ENCODE data around the gene ZNF883.

DNA sequence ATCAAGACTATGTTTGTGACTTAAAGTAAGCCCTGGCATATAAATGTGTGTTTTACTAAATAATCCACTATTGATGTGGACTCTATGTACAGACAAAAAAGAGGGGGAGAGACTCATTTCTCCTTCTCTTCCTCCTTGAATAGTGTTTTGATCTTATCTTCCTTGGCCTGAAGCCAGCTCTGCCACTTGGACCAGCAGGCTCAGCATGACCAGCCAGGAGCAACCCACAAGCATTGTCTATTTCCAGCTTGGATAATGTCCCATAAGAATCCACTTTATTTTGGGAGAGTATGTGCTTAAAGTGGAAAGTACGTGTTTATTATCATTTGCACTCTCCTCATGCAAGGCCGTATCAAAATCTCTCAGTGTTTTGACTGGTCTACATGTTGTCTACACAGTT is 97.5 kb downstream of the ZNF883 start:
- TF ChIP-seq MEF2A (IDR thresholded peaks at IDR 0.05; ENCODE audit: control insufficient read depth, low read depth, low read length) (no peak), L3MBTL2 (IDR thresholded peaks at IDR 0.05) (no peak)

Measured in K562 (cell line).